ENCODE measurements around the gene ELP5.
"Not testable (repeated sequence)": the region's sequence is repeated elsewhere in the genome, so short reads cannot be mapped to it uniquely, and the experiment has no call there.

The ELP5 gene

DNA sequence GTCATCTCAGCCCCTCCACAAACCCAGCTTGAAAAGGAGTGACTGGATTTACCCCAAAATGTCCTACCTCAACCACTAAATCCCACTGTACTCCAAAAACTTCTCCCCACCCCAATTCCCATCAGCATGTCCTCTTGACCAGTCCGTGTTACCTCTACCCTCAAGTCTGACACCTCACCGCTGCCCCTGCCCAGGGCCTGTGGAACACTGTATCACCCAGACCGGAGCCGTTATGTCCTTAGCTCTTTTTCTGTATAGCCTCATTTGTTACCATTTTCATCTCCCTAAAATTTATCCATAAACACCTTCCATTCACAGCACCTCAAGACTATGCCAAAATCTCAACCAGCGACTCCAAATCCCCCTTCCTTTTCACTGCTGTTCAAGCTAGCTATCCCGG lies 15.2 kb upstream of the ELP5 start:
- DNase-seq (ENCODE audit: low read depth in 2 of 2) = no peak

DNA sequence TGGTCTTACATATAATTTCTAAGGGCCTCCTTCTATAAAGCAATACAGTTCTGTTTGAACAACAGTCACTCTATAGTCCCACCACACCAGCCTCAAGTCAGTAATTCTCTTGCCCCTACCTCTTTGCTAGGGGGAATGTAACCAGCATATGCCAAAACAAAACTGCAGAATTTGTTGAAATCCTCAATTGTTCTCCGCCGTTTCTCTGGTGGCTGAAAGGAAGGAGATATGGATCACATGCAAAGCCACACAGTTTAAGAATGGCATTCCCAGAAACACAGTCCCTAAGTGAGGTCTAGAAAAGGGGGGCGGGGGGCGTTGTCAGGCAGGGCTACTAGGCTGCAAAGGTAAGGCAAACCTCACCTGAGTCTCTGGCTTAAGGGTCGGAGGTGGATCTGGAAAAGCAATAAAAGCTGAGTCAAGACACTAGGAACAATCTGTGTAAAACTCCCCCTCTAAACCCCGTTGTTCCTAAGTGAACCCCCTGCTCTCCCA lies 14.7 kb upstream of the ELP5 start:
- DNase-seq (ENCODE audit: low read depth in 2 of 2) = no peak

DNA sequence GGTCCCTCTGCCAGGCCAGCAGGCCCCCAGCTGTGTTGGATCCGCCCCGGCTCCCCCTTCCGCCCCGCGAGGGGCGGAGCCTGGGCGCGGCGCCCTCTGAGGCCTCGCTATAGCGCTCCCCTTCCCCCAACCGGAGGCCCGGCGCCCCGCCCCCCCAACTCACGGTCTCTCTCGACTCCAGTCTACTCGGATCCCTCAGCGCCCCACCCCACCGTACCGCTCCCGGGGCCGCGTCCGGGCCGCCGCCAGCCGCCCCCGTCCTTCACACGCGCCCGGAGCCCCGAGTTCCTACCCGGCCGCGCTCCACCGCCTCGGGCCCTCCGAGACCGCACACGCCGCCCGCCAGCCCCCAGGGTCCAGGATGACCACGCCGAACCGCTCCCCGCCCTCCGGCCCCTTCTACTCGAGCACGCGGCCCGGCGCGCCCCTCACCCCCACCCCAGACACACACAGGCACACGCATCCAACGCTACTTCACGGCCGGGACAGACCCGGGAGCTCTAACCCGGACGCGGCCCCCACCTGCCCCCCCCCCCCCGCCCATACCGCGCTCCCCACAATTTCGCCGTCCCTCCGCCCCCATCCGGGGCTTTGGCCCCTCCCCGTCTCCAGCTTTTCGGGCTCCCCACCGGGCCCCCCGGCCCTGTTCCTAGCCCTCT lies 14.1 kb upstream of the ELP5 start:
- DNase-seq (ENCODE audit: low read depth in 2 of 2) = peak; percentile 81 to 89

DNA sequence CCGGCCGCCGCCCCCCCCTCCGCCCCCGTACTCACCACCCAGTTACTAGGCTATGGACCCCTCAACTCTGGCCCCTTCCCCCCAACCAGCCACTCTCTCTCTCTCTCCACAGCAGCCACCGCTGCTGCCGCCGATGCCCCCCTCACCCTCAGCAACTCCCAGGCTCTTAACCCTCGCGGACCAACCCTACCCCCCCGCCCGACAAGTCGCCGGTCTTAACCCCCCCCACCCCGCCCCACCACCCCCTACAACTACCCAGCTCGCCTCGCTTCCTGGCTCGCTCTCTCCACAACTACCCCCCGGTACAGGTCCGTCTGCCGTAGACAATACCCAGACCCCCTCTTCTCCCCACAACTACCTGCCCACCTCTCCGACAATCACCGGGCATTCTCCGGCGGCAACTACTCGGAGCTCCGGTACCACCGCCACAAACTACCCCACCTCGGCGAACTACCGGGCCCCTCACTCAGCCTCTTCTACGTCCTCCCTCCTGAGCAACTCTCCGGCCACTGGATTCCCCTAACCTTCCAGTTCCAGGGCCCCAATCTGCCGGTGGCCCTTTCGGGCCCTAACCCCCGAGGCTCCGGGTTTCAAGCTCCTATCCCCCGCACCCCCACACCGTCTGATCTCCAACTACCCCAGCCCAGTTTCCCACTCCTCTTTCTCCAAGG lies 13.5 kb upstream of the ELP5 start:
- DNase-seq (ENCODE audit: low read depth in 2 of 2) = peak in 1 of 2 donors; percentile 31

DNA sequence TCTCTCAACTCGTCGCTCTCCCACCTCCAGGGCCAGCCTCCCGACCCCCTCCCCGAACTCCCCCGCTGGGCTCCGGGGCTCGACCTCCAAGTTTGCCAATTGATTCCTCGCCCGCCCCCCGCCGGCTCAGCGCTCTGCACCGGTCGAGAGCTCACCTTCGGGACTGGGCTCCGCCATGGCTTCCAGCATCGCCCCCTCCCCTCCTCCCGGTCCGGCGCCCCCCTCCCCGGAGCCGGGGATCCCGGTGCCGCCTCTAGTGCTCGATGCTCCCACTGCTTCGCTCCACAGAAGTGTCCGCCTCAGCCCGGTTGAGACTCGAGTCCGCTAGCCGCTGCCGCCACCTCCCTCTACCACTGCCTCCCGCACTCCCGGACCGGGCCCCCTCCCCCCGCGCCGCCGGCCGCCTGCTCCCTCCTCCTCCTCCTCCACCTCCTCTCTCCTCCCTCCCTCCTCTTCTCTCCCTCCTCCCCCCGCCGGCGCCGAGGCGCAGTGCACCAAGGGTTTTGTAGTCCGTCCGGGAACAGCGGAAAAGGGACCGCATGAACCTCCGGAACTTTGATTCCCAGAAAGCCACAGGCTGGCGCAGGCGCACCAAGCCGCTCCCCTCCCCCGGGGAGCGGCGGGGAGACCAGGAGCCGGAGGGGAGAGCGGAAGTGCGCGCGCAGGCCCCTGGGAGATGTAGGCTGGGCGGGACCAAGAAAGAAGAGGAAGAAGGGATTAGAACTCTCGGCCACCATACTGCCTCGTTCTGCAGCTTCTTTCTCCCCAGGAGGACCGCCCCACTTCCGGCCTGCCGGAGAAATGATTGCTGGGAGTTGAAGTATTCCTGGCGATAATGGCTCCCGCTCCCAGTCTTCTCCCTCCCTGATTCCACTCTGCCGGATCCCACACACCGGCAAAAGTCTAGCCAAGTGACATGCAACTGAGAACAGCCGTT lies 12.7 kb upstream of the ELP5 start, which contains the start of gene PHF23:
TSS of gene PHF23 (minus strand) at position 367 of the 937 bp plus-strand sequence. CDS start at position 189, 178 bp downstream.
- peak; percentile 95 to 96 for DNase-seq (ENCODE audit: low read depth in 2 of 2)

DNA sequence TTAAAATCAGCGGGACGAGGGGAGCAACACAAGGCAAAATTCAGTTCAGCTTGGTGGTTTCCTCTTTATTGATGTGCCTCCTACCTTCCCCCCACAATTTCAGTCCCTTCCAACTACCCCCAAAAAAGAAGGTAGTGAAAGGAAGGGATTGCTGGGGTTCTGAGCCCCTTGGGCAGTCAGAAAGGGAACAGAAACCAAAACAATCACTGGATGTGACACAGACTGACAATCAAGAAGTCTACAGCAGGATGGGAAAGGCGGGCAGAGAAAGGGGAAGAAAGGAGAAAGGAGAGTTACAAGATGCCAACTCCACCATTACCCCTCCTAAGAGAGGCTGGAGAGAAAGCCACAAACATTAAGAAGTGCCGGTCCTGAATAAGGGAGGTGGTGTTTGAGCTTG lies 11.6 kb upstream of the ELP5 start:
- DNase-seq (ENCODE audit: low read depth in 2 of 2) = no peak

DNA sequence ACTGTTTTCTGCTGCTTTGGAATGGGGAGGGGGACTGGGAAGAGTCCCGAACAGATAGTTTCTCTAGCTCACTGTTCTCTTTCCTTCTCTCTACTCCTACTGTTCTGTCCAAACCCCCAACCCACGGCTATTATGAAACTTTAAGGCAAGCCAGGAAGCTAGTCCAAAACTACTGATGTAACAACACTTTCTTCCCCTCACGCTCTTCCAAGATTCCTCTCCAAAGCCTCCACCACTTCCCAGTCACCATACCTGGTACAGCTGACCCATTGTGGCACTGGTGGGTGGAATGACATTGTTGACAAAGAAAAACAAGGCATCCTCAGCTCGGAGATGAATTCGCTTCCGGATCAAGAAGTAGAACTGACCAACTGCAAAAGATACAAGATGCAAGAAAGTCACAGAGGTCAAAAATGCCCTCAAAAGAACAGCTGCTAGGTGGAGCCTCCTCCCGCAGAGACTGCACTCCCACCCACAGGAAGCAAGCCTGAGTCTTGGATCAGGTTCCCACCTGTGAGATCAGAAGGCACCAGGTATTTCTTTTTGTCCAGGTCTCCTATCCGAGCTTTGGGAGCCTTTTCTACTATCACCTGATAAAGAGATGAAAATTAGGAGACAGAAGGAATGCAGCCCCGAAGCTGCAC lies 10.8 kb upstream of the ELP5 start:
- no peak for DNase-seq (ENCODE audit: low read depth in 2 of 2)

DNA sequence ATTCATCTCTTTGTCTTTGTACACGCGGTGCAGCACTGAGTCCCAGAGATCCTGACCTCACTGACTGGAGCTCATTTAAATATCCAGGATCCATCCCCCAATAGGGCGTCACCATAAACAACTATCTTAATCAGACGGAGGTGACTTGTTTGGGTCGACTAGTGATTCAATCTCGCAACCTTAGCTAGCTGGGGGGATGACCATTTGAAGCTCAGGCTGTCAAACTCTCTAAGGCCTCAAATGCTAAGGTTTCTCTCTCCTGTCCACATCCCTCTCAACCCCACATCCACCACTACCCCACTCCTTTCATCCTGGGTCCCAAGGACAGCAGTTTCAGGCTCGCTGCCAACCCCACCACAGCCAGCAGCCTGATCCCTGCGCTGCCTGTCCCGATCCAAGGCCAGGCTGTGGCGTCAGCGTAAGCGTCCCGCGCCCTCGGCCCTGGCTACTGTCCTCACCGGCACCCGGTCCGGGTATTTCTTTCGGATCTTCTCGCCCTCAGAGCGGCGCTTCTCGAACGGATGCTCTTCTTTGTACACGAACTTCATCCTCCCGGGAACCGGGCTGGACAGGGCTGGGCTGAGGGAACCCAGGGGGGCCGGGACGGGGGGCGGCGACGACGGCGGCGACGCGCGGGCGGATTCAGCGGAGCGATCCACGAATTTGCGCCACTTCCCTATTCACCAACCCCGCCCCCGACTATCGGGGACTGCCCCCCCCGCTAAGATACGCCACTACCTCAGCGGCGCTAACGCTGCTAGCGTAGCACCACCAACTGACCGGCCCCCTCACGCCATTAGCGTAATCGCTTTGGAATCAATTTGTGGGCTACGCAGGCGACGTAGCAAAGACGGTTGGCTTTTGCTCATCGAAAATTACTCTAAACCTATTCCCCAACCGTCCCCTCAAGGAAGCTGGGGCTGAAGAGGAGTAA lies 10.0 kb upstream of the ELP5 start, which contains the start of gene GABARAP:
TSS of gene GABARAP (minus strand) at position 667 of the 934 bp plus-strand sequence. CDS start at position 548, 119 bp downstream.
- DNase-seq (ENCODE audit: low read depth in 2 of 2) = peak; percentile 90 to 97

DNA sequence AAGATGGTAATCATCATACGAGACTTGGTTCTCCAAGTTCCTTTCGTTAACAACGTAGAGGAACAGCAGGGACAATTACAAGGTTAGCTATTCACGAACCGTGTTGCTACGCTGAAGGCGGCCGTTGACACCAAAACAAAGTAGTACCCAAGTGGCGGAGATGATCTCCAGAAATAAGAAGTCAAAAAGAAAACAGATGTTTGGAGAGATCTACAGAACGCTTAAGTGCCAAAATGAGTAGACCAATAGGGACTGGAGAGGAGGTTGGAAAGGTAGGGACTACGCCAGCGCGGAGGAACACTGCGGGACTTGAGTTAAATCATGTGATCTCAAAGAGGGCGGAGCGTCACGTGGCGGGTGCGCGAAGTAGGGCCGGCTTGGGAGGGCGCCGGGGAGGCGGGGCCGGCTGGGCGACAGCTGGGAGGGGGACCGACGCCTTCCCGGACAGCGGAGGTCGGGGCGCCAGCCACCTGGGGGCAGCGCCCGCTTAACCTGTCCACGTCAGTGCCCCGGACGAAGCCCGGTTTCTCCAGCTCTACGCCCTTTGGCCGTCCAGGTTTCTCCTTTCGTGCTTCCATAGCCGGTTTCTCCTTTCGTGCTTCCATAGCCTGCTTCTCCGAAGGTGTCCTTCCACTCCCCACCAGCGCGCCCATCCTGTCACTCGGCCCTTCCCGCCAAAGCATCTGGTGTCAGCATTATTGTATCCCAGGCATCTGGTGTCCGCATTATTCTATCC lies 9.1 kb upstream of the ELP5 start:
- DNase-seq (ENCODE audit: low read depth in 2 of 2) = peak; percentile 85 to 90

DNA sequence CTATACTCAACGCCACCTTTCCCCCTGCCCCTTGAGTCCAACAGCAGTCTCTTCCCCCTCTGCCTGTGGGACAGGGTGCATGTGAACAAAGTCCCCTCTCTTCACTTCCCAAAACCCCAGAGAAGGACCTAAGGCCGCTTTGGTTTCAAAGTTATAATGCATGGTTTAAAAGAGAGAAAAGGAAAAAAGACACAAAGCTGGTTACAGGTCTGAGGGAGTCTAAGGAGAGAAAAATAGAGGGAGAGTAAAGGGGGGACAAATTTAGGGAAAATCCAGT lies 8.6 kb upstream of the ELP5 start:
- DNase-seq (ENCODE audit: low read depth in 2 of 2) = no peak

DNA sequence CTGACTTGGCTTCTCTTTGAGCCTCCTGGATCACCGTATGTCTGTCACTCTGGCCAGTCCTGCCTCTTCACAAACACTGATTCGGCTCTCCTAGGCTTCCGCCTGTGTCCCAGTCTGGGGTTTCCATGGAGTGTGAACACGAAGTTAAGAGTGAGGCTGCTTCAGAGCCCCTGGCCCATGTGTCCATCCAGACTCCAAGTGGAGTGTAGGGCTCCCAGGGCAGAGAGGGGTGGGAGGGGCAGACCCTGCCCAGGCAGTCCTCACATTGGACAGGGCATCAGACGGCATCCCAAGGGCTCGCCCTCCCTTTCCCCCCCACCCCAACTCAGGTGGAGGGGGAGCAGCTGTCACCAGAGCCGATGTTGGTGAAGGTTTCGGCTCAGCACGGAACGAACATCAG lies 8.2 kb upstream of the ELP5 start:
- DNase-seq (ENCODE audit: low read depth in 2 of 2) = not testable (repeated sequence)

DNA sequence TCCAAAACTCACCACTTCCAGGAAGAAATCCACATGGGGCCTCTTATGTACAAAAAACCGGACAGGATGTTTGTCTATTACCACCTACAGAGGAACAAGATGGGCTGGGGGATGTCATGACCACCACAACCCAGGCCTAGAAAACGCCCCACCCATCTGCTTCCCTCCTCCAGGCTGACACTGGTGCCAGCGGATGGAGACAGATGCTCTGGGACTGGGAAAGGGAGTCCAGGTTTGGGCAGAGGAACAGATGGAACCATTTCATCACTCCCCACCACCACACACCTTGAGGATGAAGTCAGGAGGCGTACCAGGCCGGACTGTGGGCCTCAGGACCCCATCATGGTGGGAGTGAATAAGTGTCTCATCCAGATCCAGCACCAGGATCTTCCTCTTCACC lies 5.2 kb upstream of the ELP5 start:
- no peak for DNase-seq (ENCODE audit: low read depth in 2 of 2)

DNA sequence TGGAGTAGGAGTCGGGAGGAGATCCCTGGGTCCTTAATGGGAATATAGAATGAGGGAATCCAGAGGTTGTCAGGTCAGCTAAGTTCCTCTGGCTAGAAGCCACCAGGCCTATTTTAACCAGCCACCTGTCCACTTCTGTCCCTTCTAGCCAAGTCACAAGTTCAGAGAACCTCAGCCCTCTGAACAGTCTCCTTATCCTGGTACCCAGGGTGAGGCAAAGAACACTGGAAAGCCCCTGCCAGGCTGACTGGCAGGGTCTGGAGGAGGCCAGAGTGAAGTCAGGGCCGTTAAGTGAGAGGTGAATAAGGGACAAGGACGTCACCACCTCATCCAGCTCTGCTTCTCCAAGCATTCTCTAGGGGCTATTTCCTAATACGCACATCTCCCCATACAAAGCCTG lies 3.2 kb upstream of the ELP5 start:
- no peak for DNase-seq (ENCODE audit: low read depth in 2 of 2)

DNA sequence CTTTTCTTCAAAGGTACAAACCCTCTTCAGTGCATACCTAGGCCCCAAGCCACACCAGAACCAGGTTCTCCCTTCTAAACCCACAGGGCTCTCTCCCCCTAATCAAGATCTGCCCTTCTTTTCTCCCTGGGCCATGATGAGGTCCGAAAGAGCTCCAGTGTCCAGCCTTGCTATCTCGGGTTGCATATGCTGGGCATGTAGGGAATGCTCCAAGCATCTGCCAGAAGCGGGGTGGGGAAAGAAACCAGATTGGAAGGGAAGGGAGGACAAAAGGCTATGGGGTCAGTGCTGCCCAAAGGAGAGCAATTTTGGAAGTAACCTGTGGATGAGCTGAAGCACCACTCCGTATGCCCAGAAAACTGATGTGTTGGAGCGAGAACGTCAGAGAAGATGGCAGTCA lies 2.8 kb upstream of the ELP5 start:
- DNase-seq (ENCODE audit: low read depth in 2 of 2) = no peak

DNA sequence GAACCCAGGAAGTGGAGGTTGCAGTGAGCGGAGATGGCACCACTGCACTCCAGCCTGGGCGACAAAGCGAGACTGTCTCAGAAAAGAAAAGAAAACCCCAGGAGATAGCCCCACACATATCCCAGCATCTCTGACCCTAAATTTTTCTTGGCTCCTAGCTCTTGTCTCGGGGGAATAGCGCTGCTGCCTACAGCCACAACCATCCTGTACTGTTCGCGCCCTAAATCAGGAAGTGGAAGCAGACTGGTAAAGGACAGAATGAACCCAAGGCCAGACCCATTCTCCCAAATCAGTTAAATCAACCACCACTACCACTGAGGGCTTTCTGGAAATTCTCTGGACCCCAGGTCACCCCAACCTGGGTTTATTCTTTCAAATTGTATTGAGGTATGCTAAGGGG lies 2.2 kb upstream of the ELP5 start:
- DNase-seq (ENCODE audit: low read depth in 2 of 2) = no peak

DNA sequence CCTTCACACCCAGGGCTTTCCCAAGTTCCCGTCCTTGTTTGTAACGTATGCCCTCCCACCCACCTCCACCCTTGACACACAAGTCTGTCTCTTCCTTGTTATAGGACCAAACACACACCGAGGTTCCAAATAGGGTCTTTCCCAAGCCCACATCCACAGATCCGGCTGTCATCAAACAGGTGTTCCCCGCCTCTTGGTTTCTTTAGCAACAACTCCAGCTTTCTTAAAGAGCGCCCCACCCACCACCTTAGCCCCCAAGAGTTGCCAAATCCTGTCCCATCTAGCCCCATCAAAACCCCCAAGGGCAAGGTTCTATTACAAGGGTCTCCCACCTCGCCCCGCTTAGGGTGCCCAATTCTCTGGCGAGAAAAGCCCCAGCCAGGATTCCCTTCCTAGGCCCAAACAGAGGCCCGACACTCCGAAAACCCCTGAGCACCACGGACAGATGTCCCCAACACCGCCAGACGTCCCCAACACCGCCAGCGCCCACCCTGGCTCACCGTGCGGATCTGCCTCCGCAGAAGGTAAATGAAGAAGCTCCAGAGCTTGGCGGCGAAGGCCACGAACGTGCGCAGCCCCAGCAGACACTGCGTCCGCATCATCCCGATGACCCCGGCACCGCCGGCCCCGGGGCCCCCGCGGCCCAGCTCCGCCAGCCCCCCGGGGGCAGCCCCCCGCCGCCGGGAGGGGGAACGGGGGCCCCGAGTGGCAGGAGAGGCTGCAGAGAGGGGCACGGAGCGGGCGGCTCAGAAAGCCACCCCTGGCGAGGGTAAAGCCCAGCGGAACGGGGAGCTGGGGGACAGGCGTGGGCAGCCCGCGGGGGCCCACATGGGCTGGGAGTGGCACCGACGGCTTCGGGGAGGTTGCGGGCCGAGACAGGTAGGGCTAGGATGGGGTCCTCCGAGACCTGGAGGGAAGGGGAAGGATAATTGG lies 1.1 kb upstream of the ELP5 start:
- DNase-seq (ENCODE audit: low read depth in 2 of 2) = peak in 1 of 2 donors; percentile 28

DNA sequence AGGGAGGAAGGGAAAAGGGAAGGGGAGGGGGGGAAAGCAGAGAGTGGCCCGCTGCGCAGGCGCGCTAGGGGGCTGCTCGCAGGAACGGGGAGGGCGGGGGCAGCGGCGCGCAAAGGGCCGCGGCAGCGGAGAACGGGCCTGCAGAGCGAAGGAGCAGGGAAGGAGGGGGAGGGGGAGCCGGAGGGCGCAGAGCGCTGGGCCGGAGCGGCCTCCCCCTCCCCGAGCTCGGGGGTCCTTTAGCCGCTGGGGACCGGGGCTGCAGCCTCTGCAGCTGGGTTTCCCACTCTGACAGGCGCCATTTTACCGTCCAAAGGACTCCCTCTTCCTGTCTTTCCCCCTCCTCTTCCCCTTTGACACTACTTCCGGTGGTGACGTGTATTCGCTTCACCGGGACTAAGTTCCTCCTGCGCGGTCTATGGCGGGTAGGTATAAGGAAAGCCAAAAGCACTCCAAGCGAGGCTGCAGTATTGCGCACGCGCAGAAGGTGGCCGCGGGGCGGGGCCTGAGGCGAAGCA lies 297 bp upstream of the ELP5 start, which contains the start of gene CTDNEP1:
TSS of gene CTDNEP1 (minus strand) at position 74 of the 515 bp plus-strand sequence. CDS start 438 bp downstream, outside the sequence.
- DNase-seq (ENCODE audit: low read depth in 2 of 2) = peak; percentile 98 to 99

DNA sequence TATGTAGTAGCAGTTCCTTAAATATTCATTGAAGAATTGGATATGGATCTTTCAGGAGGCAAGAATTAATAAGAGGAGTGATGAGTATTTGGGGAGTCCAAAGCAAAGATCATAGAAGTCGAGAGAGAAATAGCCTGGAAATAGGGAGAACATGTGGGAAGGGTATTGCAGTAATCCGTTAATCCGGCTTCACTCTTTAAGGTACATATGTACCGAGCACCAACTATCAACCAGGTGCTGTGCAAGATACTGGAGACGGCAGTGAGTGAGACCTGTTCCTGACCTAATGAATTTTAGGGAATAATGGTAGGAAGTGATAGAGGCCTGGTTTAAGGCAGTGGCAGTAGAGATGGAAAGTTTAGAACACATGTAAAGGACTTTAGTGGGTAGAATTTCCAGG lies 1.1 kb downstream of the ELP5 start:
- DNase-seq (ENCODE audit: low read depth in 2 of 2) = no peak

DNA sequence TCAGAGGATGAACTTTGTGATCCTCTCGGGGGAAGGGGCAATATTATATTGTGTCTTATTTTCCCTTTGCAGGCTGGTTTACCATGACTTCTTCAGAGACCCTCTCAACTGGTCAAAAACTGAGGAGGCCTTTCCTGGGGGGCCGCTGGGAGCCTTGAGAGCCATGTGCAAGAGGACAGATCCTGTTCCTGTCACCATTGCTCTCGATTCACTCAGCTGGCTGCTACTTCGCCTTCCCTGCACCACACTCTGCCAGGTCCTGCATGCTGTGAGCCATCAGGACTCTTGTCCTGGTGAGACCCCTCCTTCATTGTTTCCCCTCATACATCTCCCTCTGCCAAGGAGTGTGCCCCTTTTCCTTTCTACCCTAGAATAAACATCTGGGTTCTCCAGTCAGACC lies 2.5 kb downstream of the ELP5 start:
- no peak for DNase-seq (ENCODE audit: low read depth in 2 of 2)

Measured in stimulated activated CD4-positive, alpha-beta T cell treated with anti-CD3 and anti-CD28 coated beads, Interleukin-1b, Interleukin-23, amount 100 ng/mL, for 4 hours (primary cell).